K562 (cell line): ENCODE measurements around the gene COL28A1. TPM values are rescaled to one million over a fixed set of nuclear protein-coding genes. Genes with fewer than 3 reads are reported as not detected.

Experiments used
- ATAC-seq: fragments of 200-7000 bp; cut with Tn5 transposase; 3 replicates; pipeline ENCODE4 v1.9.1; 2020; ENCODE audit warnings: moderate library complexity
- BruUV-seq: library from RNA; stranded (reverse); fragments of 400-500 nt; replicated peaks from 2 replicates; lab custom pipeline; 2021; lab: Mats Ljungman, UMichigan
- CTCF ChIA-PET: fragments of 300-600 bp; formaldehyde crosslinking; extraction: SDS; loops from one replicate; lab custom pipeline; 2021; ENCODE audit warnings: low intra/inter-chr PET ratio; lab: Yijun Ruan, JAX
- POLR2A ChIA-PET: fragments of 300-600, 350-650 bp; sonication (Branson Sonifier 250); formaldehyde crosslinking; extraction: SDS; loops from one replicate; lab custom pipeline; 2021; ENCODE audit warnings: antibody characterized with exemption, inconsistent platforms; lab: Yijun Ruan, JAX
- DNase-seq, 4 experiments: peaks; one replicate each; pipeline versions ENCODE4 v3.0.0 to v3.0.0-alpha.2; 2011 to 2018; ENCODE audit warnings: low spot score in 3 of 4, mixed read lengths in 3 of 4; ENCODE audit errors: extremely low read depth in 1 of 4
- FAIRE-seq: peaks from 2 replicates; lab custom pipeline; 2011; peaks lifted over from hg19 to GRCh38; lab: Jason Lieb, UNC
- H2AFZ ChIP-seq: 2 replicates; pipeline ENCODE4 v1.6.0; 2011; ENCODE audit warnings: low read depth, low read length, control low read depth, inconsistent platforms
- H3K27ac ChIP-seq: fragments of 200-600 bp; 3 replicates; pipeline ENCODE4 v1.8.0; 2011; ENCODE audit warnings: low read depth, mild to moderate bottlenecking, control low read depth, inconsistent platforms, low read length, moderate library complexity, mixed read lengths; ENCODE audit errors: extremely low read depth
- H3K27me3 ChIP-seq, 2 experiments: fragments of 300-600 bp in 1 of 2; 2 replicates in 1 of 2; 3 replicates in 1 of 2; pipeline versions ENCODE4 v1.6.0 to v1.8.0; 2011; ENCODE audit warnings: inconsistent platforms in 2 of 2, low read length in 2 of 2, mild to moderate bottlenecking in 1 of 2, mixed read lengths in 1 of 2, moderate library complexity in 1 of 2; ENCODE audit not compliant: control insufficient read depth in 2 of 2, insufficient read depth in 2 of 2
- H3K36me3 ChIP-seq: fragments of 300-600 bp; 3 replicates; pipeline ENCODE4 v1.8.0; 2011; ENCODE audit warnings: mild to moderate bottlenecking, low read length, inconsistent platforms; ENCODE audit not compliant: control insufficient read depth, insufficient read depth
- H3K4me1 ChIP-seq, 2 experiments: fragments of 200-600 bp in 1 of 2; replicated peaks in 1 of 2; 2 replicates in 1 of 2; 3 replicates in 1 of 2; pipeline versions ENCODE4 v1.5.1 to v1.8.0; 2011; ENCODE audit warnings: inconsistent platforms in 2 of 2, low read length in 2 of 2, mild to moderate bottlenecking in 1 of 2, mixed read lengths in 1 of 2, moderate library complexity in 1 of 2; ENCODE audit not compliant: control insufficient read depth in 2 of 2, insufficient read depth in 2 of 2
- H3K4me2 ChIP-seq: 2 replicates; pipeline ENCODE4 v1.6.1; 2011; ENCODE audit warnings: low read length, control low read depth, inconsistent platforms, mixed read lengths; ENCODE audit not compliant: insufficient read depth
- H3K4me3 ChIP-seq: fragments of 200-600 bp; sonication (generic), shearing (Covaris generic); 2 replicates; pipeline ENCODE4 v1.5.1; 2016; ENCODE audit warnings: control low read depth, inconsistent platforms
- H3K79me2 ChIP-seq: fragments of 200-600 bp; 3 replicates; pipeline ENCODE4 v1.8.0; 2011; ENCODE audit warnings: low read length, inconsistent platforms; ENCODE audit not compliant: control insufficient read depth, insufficient read depth
- H3K9ac ChIP-seq, 2 experiments: 2 replicates each; pipeline versions ENCODE4 v1.6.0 to v1.6.1; 2011; ENCODE audit warnings: low read depth in 2 of 2, low read length in 2 of 2, control low read depth in 1 of 2, inconsistent platforms in 1 of 2, mild to moderate bottlenecking in 1 of 2, mixed read lengths in 1 of 2; ENCODE audit not compliant: insufficient read depth in 1 of 2
- H3K9me1 ChIP-seq: one replicate; pipeline ENCODE4 v1.6.0; 2011; ENCODE audit warnings: inconsistent platforms, mild to moderate bottlenecking, low read length, moderate library complexity; ENCODE audit not compliant: control insufficient read depth, insufficient read depth
- H3K9me3 ChIP-seq: replicated peaks from 2 replicates; pipeline ENCODE4 v1.5.1; 2011; ENCODE audit warnings: low read depth, low read length, inconsistent platforms; ENCODE audit not compliant: control insufficient read depth, insufficient read depth
- H4K20me1 ChIP-seq: replicated peaks from 2 replicates; pipeline ENCODE4 v1.6.1; 2011; ENCODE audit warnings: low read length, inconsistent platforms, mixed read lengths; ENCODE audit not compliant: control insufficient read depth, insufficient read depth
- COPS2 ChIP-seq: fragments of 450-650 bp; conservative IDR thresholded peaks from 2 replicates; pipeline ENCODE4 v1.6.1; 2016; ENCODE audit warnings: mild to moderate bottlenecking, moderate library complexity
- CREB5 ChIP-seq: fragments of 250-450 bp; sonication (Bioruptor Pico); IDR thresholded peaks from 2 replicates; pipeline ENCODE4 v1.5.0; 2020; ENCODE audit warnings: mild to moderate bottlenecking
- DNMT1 ChIP-seq: fragments of 450-650 bp; IDR thresholded peaks from 2 replicates; pipeline ENCODE4 v1.6.1; 2016; ENCODE audit warnings: antibody characterized with exemption, mild to moderate bottlenecking
- GMEB1 ChIP-seq: fragments of 250-450 bp; sonication (Bioruptor Pico); IDR thresholded peaks from 2 replicates; pipeline ENCODE4 v1.4.0; 2020; ENCODE audit warnings: mild to moderate bottlenecking
- MYC ChIP-seq, 2 experiments: fragments of 250-450 bp in 1 of 2; sonication (Bioruptor Pico) in 1 of 2; IDR thresholded peaks; 2 replicates each; pipeline versions ENCODE4 v1.5.1 to v1.6.1; 2012 to 2021; ENCODE audit warnings: low read depth in 2 of 2, borderline replicate concordance in 1 of 2, improper control_type of control experiment in 1 of 2, low read length in 1 of 2, mild to moderate bottlenecking in 1 of 2, moderate library complexity in 1 of 2
- NFIC ChIP-seq: fragments of 450-650 bp; IDR thresholded peaks from 2 replicates; pipeline ENCODE4 v1.6.1; 2017; ENCODE audit warnings: mild to moderate bottlenecking, inconsistent platforms
- NFIX ChIP-seq: fragments of 250-450 bp; sonication (Bioruptor Pico); IDR thresholded peaks from 2 replicates; pipeline ENCODE4 v1.4.0; 2020; ENCODE audit warnings: low read depth, mild to moderate bottlenecking, moderate library complexity
- POU5F1 ChIP-seq: fragments of 150-350 bp; IDR thresholded peaks from 2 replicates; pipeline ENCODE4 v1.6.1; 2014; ENCODE audit warnings: borderline replicate concordance, low read length, low read depth, mild to moderate bottlenecking; ENCODE audit not compliant: partially characterized antibody
- RFX1 ChIP-seq: fragments of 450-650 bp; IDR thresholded peaks from 2 replicates; pipeline ENCODE4 v1.6.1; 2016; ENCODE audit warnings: mild to moderate bottlenecking, moderate library complexity
- ZFP1 ChIP-seq: fragments of 450-650 bp; formaldehyde crosslinking; IDR thresholded peaks from 2 replicates; pipeline ENCODE4 v1.4.0; 2020; ENCODE audit warnings: mild to moderate bottlenecking, mixed read lengths
- ZNF23 ChIP-seq: fragments of 250-450 bp; sonication (Bioruptor Pico); IDR thresholded peaks from 2 replicates; pipeline ENCODE4 v1.4.0; 2020; ENCODE audit warnings: mild to moderate bottlenecking
- ZNF41 ChIP-seq: fragments of 250-450 bp; sonication (Bioruptor Pico); conservative IDR thresholded peaks from 2 replicates; pipeline ENCODE4 v1.4.0; 2020; ENCODE audit warnings: mild to moderate bottlenecking
- ZNF717 ChIP-seq: fragments of 250-450 bp; sonication (Bioruptor Pico); IDR thresholded peaks from 2 replicates; pipeline ENCODE4 v1.5.0; 2021
- WGBS: fragments of 100-300 bp; shearing (Covaris generic); methylation state at CpG from one replicate; pipeline ENCODE4 v1.1.6; 2016; ENCODE audit warnings: low coverage, mixed read lengths; ENCODE audit not compliant: insufficient coverage; ENCODE audit errors: missing lambda C conversion rate; 5-methylcytosine and 5-hydroxymethylcytosine counted together
- in situ Hi-C: fragments of 300-500 bp; cut with MboI; formaldehyde crosslinking; loops from 4 replicates; pipeline ENCODE4 v1.15.0; 2018; ENCODE audit warnings: inconsistent platforms, mixed read lengths
- intact Hi-C: fragments of 100-400 bp; cut with micrococcal nuclease; formaldehyde crosslinking; loops from 2 replicates; pipeline ENCODE4 v1.14.2; 2022
- polyA plus RNA-seq, 8 experiments: library from polyadenylated mRNA; depleted of rRNA in 4 of 8; stranded (reverse) in 5 of 8; unstranded in 3 of 8; fragments of >200 nt; fragmentation: Nextera tagmentation in 2 of 8; fragmentation: Illumina TruSeq in 1 of 8; extraction: Ambion mirVana in 2 of 8; extraction: Trizol in 1 of 8; gene quantifications; 2 replicates each; pipeline versions ENCODE4 v1.2.1 to v1.2.3, GENCODE V29; 2011 to 2014; ENCODE audit warnings: inconsistent platforms in 1 of 8, missing spikeins in 1 of 8
- total RNA-seq, 7 experiments: library from RNA; depleted of rRNA in 6 of 7; stranded (reverse); fragments of >200 nt in 6 of 7; fragmentation: Illumina TruSeq in 2 of 7; extraction: Trizol in 2 of 7; gene quantifications; 2 replicates each; pipeline versions ENCODE4 v1.2.1 to v1.2.3, GENCODE V29; 2011 to 2021; ENCODE audit warnings: low replicate concordance in 1 of 7
- TF ChIP-seq, protein P1 (sequence below): fragments of 450-650 bp; conservative IDR thresholded peaks from 2 replicates; pipeline ENCODE4 v1.6.1; 2016; ENCODE audit warnings: missing genetic modification characterization, low read depth, mild to moderate bottlenecking, control low read depth, missing compliant biosample characterization
- TF ChIP-seq, protein P2 (sequence below): sonication (generic); formaldehyde crosslinking; IDR thresholded peaks from 2 replicates; pipeline ENCODE4 v1.8.1; 2022; ENCODE audit warnings: missing genetic modification reagents
- TF ChIP-seq, protein P3 (sequence below): fragments of 250-450 bp; sonication (Bioruptor Pico); IDR thresholded peaks from 2 replicates; pipeline ENCODE4 v1.5.0; 2021

The COL28A1 gene
- total and polyA plus RNA-seq, 9 of the 15 experiments (the other 6 are each of a cell fraction or from before 2014, with no cell fraction given), result 0.03 to 0.13 (median 0.05) TPM; not detected in 3

- no peaks in the 10 kb centered on the region for H3K9me3 ChIP-seq
- H4K20me1 ChIP-seq, result no peaks in the 10 kb centered on the region
- no peaks in the 10 kb centered on the region for H3K9me1 ChIP-seq
- DNase-seq, result no peak
- H3K79me2 ChIP-seq, result no peaks in the 10 kb centered on the region
- in situ Hi-C loops (no loop called here), intact Hi-C loops (no loop called here)
- peaks cover 2 to 7% of the 10 kb centered on the region in 2 experiments; a peak in 1 of 5 replicates for H3K27me3 ChIP-seq
- no peak for FAIRE-seq
- ATAC-seq, result no peak
- no TSS peak for BruUV-seq
- no peaks in the 10 kb centered on the region for H3K36me3 ChIP-seq
- H3K4me3 ChIP-seq, result no peak overlapping the region
- H2AFZ ChIP-seq, result no peak overlapping the region
- no peak overlapping the region for H3K27ac ChIP-seq
- TF ChIP-seq, protein P1, sequence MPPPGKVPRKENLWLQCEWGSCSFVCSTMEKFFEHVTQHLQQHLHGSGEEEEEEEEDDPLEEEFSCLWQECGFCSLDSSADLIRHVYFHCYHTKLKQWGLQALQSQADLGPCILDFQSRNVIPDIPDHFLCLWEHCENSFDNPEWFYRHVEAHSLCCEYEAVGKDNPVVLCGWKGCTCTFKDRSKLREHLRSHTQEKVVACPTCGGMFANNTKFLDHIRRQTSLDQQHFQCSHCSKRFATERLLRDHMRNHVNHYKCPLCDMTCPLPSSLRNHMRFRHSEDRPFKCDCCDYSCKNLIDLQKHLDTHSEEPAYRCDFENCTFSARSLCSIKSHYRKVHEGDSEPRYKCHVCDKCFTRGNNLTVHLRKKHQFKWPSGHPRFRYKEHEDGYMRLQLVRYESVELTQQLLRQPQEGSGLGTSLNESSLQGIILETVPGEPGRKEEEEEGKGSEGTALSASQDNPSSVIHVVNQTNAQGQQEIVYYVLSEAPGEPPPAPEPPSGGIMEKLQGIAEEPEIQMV (tag), result no peak
- no peak for TF ChIP-seq MYC (IDR thresholded peaks at IDR 0.05; ENCODE audit: low read depth, low read length)
- TF ChIP-seq MYC (CRISPR knock-in tag; IDR thresholded peaks at IDR 0.05; ENCODE audit: borderline replicate concordance, low read depth), result no peak
- no peak for TF ChIP-seq GMEB1
- TF ChIP-seq NFIC, result peak; percentile 89
- TF ChIP-seq CREB5 (CRISPR knock-in tag), result no peak
- no peak for TF ChIP-seq ZNF23 (CRISPR knock-in tag)
- no peak for TF ChIP-seq ZNF717
- TF ChIP-seq POU5F1, result no peak
- no peak for TF ChIP-seq ZNF41 (CRISPR knock-in tag)
- no peak for TF ChIP-seq DNMT1
- no peak for TF ChIP-seq RFX1
- TF ChIP-seq NFIX (CRISPR knock-in tag), result peak; percentile 45
- TF ChIP-seq ZFP1, result 0 out of 2 replicates have a peak, but pooled peaks have one; percentile 31
- TF ChIP-seq, protein P2, sequence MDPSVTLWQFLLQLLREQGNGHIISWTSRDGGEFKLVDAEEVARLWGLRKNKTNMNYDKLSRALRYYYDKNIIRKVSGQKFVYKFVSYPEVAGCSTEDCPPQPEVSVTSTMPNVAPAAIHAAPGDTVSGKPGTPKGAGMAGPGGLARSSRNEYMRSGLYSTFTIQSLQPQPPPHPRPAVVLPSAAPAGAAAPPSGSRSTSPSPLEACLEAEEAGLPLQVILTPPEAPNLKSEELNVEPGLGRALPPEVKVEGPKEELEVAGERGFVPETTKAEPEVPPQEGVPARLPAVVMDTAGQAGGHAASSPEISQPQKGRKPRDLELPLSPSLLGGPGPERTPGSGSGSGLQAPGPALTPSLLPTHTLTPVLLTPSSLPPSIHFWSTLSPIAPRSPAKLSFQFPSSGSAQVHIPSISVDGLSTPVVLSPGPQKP (CRISPR knock-in tag), result no peak
- TF ChIP-seq, protein P3, sequence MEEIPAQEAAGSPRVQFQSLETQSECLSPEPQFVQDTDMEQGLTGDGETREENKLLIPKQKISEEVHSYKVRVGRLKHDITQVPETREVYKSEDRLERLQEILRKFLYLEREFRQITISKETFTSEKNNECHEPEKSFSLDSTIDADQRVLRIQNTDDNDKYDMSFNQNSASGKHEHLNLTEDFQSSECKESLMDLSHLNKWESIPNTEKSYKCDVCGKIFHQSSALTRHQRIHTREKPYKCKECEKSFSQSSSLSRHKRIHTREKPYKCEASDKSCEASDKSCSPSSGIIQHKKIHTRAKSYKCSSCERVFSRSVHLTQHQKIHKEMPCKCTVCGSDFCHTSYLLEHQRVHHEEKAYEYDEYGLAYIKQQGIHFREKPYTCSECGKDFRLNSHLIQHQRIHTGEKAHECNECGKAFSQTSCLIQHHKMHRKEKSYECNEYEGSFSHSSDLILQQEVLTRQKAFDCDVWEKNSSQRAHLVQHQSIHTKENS (CRISPR knock-in tag), result no peak
- no peak for TF ChIP-seq COPS2
- no peak overlapping the region for H3K9ac ChIP-seq
- no peak overlapping the region for H3K4me2 ChIP-seq
- CTCF ChIA-PET, result no interaction called here
- POLR2A ChIA-PET, result no interaction called here
- no peaks in the 10 kb centered on the region for H3K4me1 ChIP-seq
- WGBS, result 0% methylated on average over 3 of the region's 3 CpGs
These were observed 1.7 kb downstream of the COL28A1 start for GRCh38 chr7:7533831-7534430.
